ENCODE data around the gene IMP4. TPM values are rescaled to one million over a fixed set of nuclear protein-coding genes. Genes with fewer than 3 reads are reported as not detected.

Gene IMP4
- total RNA-seq, 1 experiment from 2014 or later: 101 TPM

- Histone ChIP-seq H3K23me2 (ENCODE audit: insufficient read length, low read depth, low read length, poor library complexity, severe bottlenecking) (no peaks in the 10 kb centered on the region), H2AFZ (ENCODE audit: low read length) (no peak overlapping the region)
- WGBS (ENCODE audit: extremely low coverage, insufficient read length, low lambda C conversion rate): no CpG with 5 or more reads among the region's 4 CpGs
Observed at GRCh38 chr2:130307850-130308249, 34.8 kb upstream of the IMP4 start.

More at GRCh38 chr2:130307850-130308249, 34.8 kb upstream of the IMP4 start:
- no peaks in the 10 kb centered on the region for H3K79me1 ChIP-seq (ENCODE audit: insufficient read depth, low read depth, low read length, poor library complexity, severe bottlenecking)
- DNase-seq: no peak
- no peak overlapping the region for H3K27ac ChIP-seq (ENCODE audit: insufficient read length, low read depth, low read length)
- H2BK120ac ChIP-seq (ENCODE audit: low read depth, low read length, poor library complexity, severe bottlenecking): no peak overlapping the region
- no peak overlapping the region for H4K8ac ChIP-seq (replicated peaks; ENCODE audit: insufficient read length, low read depth, low read length)
- Mint-ChIP-seq H3K27ac (no peak overlapping the region), H3K4me3 (no peak overlapping the region), H3K4me1 (no peaks in the 10 kb centered on the region), H3K9me3 (no peaks in the 10 kb centered on the region), H3K27me3 (ENCODE audit: low read depth) (peaks cover 13% of the 10 kb centered on the region), H3K36me3 (ENCODE audit: insufficient read depth in 1 of 3, low read depth in 3 of 3) (no peaks in the 10 kb centered on the region)
- H3K27me3 ChIP-seq (ENCODE audit: insufficient read depth, low read length): no peaks in the 10 kb centered on the region
- no peaks in the 10 kb centered on the region for H3K79me2 ChIP-seq (ENCODE audit: insufficient read depth, low read length)
- H2BK5ac ChIP-seq (ENCODE audit: insufficient read length, low read length): no peak overlapping the region
- H2AK5ac ChIP-seq (ENCODE audit: insufficient read length, low read length): no peak overlapping the region
- H3K4me1 ChIP-seq (ENCODE audit: insufficient read depth, low read length): no peaks in the 10 kb centered on the region
- H4K91ac ChIP-seq (ENCODE audit: insufficient read length, low read depth, low read length): no peak overlapping the region
- H3K23ac ChIP-seq (ENCODE audit: insufficient read length, low read depth, low read length): no peak overlapping the region
- no peaks in the 10 kb centered on the region for H3K9me3 ChIP-seq (ENCODE audit: control insufficient read depth, low read depth, low read length)
- no peak overlapping the region for H3K9ac ChIP-seq (ENCODE audit: extremely low read depth, insufficient read length, low read length)
- no peak overlapping the region for H2BK15ac ChIP-seq (ENCODE audit: low read depth, low read length)
- H2BK20ac ChIP-seq (ENCODE audit: low read depth, low read length, poor library complexity, severe bottlenecking): no peak overlapping the region
- no peak overlapping the region for H3K4me2 ChIP-seq (ENCODE audit: insufficient read depth, insufficient read length, low read length)
- TF ChIP-seq CTCF (conservative IDR thresholded peaks at IDR 0.05): no peak
- H3K18ac ChIP-seq (ENCODE audit: insufficient read length, low read depth, low read length): no peak overlapping the region
- no peaks in the 10 kb centered on the region for H4K20me1 ChIP-seq (ENCODE audit: control insufficient read depth, insufficient read depth, insufficient read length)
- no peak overlapping the region for H3T11ph ChIP-seq (ENCODE audit: low read length)
- H3K14ac ChIP-seq (ENCODE audit: insufficient read depth, low read length): no peak overlapping the region
- H3K4ac ChIP-seq (ENCODE audit: low read depth, low read length): no peak overlapping the region
- H2BK12ac ChIP-seq (ENCODE audit: insufficient read length, low read depth, low read length): no peak overlapping the region
- H4K5ac ChIP-seq (ENCODE audit: insufficient read length, low read depth, low read length): no peak overlapping the region
- no peak overlapping the region for H3K56ac ChIP-seq (ENCODE audit: insufficient read length, low read depth, low read length)

All from H9 (cell line).